ENCODE data around the gene DOHH. TPM values are rescaled to one million over a fixed set of nuclear protein-coding genes. Genes with fewer than 3 reads are reported as not detected.

Gene DOHH
- total and polyA plus RNA-seq, 2 experiments from 2014 or later: 19.0 to 34.7 TPM

DNA sequence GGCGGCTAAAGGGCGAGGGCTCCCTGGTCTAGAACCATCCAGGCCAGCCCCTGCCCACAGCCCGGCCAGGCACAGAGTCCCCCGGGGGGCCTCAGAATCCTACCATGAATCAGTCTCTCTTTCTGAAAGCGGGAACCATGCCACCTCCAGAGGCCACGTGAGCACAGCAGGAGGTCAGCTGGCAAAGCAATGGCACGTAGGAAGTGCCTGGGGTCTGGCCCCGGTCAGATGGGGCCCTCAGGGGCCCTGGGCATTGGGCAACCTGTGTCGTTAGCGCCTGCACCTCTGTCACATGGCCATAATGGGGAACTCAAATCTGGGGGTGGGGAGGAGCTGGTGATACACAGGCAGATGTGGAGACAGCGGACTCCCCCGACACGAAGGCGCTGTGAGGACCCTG, 48.1 kb upstream of the DOHH start (continued):
- TF ChIP-seq, protein P1, sequence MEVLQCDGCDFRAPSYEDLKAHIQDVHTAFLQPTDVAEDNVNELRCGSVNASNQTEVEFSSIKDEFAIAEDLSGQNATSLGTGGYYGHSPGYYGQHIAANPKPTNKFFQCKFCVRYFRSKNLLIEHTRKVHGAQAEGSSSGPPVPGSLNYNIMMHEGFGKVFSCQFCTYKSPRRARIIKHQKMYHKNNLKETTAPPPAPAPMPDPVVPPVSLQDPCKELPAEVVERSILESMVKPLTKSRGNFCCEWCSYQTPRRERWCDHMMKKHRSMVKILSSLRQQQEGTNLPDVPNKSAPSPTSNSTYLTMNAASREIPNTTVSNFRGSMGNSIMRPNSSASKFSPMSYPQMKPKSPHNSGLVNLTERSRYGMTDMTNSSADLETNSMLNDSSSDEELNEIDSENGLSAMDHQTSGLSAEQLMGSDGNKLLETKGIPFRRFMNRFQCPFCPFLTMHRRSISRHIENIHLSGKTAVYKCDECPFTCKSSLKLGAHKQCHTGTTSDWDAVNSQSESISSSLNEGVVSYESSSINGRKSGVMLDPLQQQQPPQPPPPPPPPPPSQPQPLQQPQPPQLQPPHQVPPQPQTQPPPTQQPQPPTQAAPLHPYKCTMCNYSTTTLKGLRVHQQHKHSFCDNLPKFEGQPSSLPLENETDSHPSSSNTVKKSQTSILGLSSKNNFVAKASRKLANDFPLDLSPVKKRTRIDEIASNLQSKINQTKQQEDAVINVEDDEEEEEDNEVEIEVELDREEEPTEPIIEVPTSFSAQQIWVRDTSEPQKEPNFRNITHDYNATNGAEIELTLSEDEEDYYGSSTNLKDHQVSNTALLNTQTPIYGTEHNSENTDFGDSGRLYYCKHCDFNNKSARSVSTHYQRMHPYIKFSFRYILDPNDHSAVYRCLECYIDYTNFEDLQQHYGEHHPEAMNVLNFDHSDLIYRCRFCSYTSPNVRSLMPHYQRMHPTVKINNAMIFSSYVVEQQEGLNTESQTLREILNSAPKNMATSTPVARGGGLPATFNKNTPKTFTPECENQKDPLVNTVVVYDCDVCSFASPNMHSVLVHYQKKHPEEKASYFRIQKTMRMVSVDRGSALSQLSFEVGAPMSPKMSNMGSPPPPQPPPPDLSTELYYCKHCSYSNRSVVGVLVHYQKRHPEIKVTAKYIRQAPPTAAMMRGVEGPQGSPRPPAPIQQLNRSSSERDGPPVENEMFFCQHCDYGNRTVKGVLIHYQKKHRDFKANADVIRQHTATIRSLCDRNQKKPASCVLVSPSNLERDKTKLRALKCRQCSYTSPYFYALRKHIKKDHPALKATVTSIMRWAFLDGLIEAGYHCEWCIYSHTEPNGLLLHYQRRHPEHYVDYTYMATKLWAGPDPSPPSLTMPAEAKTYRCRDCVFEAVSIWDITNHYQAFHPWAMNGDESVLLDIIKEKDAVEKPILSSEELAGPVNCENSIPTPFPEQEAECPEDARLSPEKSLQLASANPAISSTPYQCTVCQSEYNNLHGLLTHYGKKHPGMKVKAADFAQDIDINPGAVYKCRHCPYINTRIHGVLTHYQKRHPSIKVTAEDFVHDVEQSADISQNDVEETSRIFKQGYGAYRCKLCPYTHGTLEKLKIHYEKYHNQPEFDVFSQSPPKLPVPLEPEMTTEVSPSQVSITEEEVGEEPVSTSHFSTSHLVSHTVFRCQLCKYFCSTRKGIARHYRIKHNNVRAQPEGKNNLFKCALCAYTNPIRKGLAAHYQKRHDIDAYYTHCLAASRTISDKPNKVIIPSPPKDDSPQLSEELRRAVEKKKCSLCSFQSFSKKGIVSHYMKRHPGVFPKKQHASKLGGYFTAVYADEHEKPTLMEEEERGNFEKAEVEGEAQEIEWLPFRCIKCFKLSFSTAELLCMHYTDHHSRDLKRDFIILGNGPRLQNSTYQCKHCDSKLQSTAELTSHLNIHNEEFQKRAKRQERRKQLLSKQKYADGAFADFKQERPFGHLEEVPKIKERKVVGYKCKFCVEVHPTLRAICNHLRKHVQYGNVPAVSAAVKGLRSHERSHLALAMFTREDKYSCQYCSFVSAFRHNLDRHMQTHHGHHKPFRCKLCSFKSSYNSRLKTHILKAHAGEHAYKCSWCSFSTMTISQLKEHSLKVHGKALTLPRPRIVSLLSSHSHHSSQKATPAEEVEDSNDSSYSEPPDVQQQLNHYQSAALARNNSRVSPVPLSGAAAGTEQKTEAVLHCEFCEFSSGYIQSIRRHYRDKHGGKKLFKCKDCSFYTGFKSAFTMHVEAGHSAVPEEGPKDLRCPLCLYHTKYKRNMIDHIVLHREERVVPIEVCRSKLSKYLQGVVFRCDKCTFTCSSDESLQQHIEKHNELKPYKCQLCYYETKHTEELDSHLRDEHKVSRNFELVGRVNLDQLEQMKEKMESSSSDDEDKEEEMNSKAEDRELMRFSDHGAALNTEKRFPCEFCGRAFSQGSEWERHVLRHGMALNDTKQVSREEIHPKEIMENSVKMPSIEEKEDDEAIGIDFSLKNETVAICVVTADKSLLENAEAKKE (CRISPR knock-in tag; IDR thresholded peaks at IDR 0.05): no peak
- no peak for TF ChIP-seq EZH2phosphoT487 (IDR thresholded peaks at IDR 0.05; ENCODE audit: unreplicated experiment)

DNA sequence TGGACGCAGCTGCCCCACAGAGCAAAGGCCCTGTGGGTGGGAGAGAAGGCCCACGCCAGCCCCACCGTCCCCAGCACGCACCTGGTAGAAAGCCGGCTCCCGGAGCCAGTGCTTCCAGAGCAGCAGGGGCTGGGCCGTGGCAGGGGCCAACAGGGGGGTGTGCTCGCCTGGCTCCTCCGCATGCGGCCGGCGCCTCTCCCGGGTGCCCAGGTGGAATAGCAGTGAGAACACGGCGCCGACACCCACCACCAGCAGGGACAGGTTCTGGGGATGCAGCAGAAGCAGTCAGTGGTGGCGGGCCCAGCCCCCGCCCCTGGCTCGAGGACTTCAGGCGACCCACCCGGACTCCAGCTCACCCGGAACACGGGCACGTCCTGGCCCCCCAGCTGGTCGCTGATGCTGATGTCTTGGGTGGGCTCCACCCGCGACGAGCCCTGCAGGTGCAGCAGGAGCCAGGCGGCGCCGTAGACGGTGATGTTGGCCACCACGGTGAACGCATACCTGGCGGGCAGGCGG, 47.4 kb upstream of the DOHH start:
- Histone ChIP-seq H3K4me1 (ENCODE audit: insufficient read depth) (no peaks in the 10 kb centered on the region), H3K27ac (ENCODE audit: low read depth) (no peak overlapping the region), H3K36me3 (ENCODE audit: insufficient read depth) (no peaks in the 10 kb centered on the region), H4K20me1 (replicated peaks; ENCODE audit: insufficient read depth) (peaks cover 7% of the 10 kb centered on the region), H3K4me2 (no peak overlapping the region), H3K9me2 (ENCODE audit: insufficient read depth) (no peaks in the 10 kb centered on the region), H2AFZ (no peak overlapping the region), H3K4me3 (no peak overlapping the region), H3K27me3 (ENCODE audit: insufficient read depth) (no peaks in the 10 kb centered on the region), H3K79me2 (replicated peaks; ENCODE audit: insufficient read depth) (no peaks in the 10 kb centered on the region), H3F3A (replicated peaks; ENCODE audit: low read depth) (peaks cover 6% of the 10 kb centered on the region; the same call in 1 of the 2 replicates)
- no peak for ATAC-seq
- Mint-ChIP-seq H3K4me3 (no peak overlapping the region), H3K4me1 (no peaks in the 10 kb centered on the region; the same call in 2 of the 3 replicates), H3K36me3 (ENCODE audit: low read depth) (peaks cover 7% of the 10 kb centered on the region), H3K9me3 (no peaks in the 10 kb centered on the region), H3K27me3 (ENCODE audit: insufficient read depth, low read depth, poor library complexity) (peaks cover 12% of the 10 kb centered on the region), H3K27ac (no peak overlapping the region)
- no peak for DNase-seq (ENCODE audit: low spot score)
- TF ChIP-seq, protein P1 (CRISPR knock-in tag; IDR thresholded peaks at IDR 0.05): no peak
- TF ChIP-seq EZH2phosphoT487 (IDR thresholded peaks at IDR 0.05; ENCODE audit: unreplicated experiment) (no peak), CREB1 (CRISPR knock-in tag; IDR thresholded peaks at IDR 0.05; ENCODE audit: low read depth) (no peak), ZNF331 (CRISPR knock-in tag; IDR thresholded peaks at IDR 0.05; ENCODE audit: low read depth) (no peak), NANOG (IDR thresholded peaks at IDR 0.05; ENCODE audit: borderline replicate concordance) (no peak)
- TF ChIP-seq, protein P2, sequence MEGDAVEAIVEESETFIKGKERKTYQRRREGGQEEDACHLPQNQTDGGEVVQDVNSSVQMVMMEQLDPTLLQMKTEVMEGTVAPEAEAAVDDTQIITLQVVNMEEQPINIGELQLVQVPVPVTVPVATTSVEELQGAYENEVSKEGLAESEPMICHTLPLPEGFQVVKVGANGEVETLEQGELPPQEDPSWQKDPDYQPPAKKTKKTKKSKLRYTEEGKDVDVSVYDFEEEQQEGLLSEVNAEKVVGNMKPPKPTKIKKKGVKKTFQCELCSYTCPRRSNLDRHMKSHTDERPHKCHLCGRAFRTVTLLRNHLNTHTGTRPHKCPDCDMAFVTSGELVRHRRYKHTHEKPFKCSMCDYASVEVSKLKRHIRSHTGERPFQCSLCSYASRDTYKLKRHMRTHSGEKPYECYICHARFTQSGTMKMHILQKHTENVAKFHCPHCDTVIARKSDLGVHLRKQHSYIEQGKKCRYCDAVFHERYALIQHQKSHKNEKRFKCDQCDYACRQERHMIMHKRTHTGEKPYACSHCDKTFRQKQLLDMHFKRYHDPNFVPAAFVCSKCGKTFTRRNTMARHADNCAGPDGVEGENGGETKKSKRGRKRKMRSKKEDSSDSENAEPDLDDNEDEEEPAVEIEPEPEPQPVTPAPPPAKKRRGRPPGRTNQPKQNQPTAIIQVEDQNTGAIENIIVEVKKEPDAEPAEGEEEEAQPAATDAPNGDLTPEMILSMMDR (conservative IDR thresholded peaks at IDR 0.05; ENCODE audit: low read depth in 2 of 2): no peak
